G401.6 (cell line): Measurements from ENCODE around the gene MYH7.

ENCODE experiments used
- FAIRE-seq: peaks from 2 replicates; lab custom pipeline; 2012; peaks lifted over from hg19 to GRCh38; lab: Jason Lieb, UNC

MYH7 gene

DNA sequence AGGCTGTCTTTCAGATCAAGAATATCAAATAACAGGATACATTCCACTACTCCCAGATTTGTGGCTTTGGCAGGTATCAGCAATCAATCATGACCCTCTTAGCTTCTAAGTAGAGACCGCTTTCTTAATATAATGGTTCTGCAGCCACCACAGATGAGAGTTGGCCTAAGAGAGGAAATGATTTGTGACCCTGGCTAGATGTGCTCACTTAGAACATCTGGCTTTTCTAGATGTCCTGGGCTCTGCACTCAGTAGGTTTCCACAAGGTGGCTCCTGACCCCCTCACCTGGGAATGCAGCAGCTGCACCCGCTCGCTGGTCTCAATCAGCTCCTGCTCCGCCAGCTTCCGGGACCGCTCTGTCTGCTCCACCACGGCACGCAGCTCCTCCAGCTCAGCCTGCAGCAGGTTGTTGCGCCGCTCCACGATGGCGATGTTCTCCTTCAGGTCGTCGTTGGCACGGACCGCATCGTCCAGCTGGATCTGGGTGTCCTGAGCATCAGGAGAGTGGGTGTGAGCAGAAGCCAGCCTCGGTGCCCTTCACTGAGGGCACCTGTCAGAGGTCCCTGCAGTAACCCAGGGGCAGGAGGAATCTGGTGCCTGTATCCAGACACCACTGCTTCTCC is 49.7 kb downstream of the MYH7 start:
- no peak for FAIRE-seq

DNA sequence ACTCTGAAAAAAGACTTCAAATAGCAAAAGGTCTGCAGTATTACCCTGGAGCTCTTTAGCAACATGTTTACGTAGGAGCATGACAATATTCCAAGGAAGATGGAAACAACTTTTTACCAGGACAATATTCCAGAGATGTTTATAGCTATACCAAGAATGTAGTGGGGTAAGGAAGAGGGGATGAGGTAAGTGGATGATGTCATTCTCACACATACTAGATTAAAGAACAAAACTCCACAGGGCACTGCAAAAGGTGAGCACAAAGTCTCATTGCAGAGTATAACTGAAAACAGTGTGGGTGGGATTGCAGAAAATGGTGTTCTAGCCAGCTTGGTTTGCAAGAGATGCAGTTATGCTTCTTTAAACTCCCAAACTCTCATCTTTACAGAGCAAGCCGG is 50.2 kb downstream of the MYH7 start:
- FAIRE-seq: no peak

DNA sequence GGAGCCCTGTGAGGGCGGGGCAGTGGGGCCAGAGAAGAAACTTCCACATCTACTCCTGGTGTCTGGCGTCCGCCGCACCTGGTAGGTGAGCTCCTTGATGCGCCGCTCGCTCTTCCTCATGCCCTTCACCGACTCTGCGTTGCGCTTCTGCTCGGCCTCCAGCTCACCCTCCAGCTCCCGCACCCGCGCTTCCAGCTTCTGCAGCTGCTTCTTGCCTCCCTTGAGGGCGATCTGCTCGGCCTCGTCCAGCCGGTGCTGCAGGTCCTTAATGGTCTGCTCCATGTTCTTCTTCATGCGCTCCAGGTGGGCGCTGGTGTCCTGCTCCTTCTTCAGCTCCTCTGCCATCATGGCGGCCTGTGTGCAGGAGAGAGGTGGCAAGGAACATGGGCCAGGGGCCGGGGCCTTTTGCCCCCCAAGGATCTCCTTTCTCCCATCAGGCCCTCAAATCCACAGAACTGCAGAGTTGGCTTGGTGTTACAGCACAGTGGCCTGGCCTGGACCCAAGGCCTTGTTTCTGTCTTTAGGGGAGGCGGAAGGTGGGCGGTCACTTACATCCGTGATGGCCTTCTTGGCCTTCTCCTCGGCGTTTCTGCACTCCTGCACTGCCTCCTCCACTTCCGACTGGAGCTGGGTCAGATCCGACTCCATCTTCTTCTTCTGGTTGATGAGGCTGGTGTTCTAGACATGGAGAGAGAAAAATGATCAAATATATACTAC is 50.9 kb downstream of the MYH7 start:
- no peak for FAIRE-seq

DNA sequence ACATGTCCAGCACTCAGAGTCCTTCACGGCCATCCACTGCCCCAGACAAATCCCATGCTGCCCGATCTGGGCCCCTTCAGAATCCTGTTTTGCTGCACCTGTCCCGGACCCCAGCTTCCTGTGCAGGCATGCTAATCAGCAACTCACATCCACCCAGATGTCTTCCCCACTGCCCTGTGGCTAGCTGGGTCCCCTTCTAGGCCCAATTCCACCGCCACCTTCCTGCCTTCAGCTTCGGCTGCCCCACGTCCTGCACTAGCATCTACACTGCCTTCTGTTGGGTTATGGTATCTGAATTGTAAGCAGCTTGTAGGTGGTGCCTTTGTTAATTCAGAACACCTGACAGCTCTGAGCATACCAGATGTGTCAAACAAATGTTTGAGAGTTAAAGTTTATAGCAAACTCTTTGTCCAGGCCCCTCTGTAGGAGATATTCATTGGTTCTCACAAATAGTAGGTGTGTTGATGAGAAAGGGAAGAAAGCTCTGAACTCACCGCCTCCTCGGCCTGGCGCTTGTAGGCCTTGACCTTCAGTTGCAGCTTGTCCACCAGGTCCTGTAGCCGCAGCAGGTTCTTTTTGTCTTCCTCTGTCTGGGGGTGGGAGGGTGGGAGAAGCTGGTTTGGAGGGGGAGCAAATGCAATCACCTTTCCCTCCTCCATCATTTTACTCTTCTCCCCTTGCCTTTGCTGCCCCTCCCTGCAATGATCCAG is 52.6 kb downstream of the MYH7 start:
- no peak for FAIRE-seq

- FAIRE-seq: no peak
Observed at GRCh38 chr14:23382276-23382675, 53.2 kb downstream of the MYH7 start.

DNA sequence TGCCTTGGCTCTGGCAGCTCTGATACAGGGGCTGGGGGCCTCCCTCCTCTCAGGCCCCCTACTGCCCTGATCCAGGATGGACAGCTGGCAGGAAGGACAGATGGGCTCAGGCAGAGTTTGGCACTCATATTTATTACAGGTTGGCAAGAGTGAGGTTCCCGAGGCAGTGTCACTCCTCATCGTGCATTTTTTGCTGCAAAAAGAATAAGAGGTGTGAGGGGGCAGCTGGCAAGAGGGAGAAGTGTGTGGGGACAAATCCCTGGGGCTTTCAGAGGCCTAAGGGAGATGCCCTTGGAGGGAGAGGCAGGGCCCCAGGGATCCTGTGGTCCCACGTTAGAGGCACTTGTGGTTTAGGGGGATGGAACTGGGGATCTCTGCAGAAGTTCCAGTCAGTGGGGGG is 53.6 kb downstream of the MYH7 start:
- FAIRE-seq: no peak

- FAIRE-seq: no peak
Observed at GRCh38 chr14:23380976-23381375, 54.5 kb downstream of the MYH7 start.

- no peak for FAIRE-seq
Observed at GRCh38 chr14:23380197-23380914, 55.1 kb downstream of the MYH7 start.

DNA sequence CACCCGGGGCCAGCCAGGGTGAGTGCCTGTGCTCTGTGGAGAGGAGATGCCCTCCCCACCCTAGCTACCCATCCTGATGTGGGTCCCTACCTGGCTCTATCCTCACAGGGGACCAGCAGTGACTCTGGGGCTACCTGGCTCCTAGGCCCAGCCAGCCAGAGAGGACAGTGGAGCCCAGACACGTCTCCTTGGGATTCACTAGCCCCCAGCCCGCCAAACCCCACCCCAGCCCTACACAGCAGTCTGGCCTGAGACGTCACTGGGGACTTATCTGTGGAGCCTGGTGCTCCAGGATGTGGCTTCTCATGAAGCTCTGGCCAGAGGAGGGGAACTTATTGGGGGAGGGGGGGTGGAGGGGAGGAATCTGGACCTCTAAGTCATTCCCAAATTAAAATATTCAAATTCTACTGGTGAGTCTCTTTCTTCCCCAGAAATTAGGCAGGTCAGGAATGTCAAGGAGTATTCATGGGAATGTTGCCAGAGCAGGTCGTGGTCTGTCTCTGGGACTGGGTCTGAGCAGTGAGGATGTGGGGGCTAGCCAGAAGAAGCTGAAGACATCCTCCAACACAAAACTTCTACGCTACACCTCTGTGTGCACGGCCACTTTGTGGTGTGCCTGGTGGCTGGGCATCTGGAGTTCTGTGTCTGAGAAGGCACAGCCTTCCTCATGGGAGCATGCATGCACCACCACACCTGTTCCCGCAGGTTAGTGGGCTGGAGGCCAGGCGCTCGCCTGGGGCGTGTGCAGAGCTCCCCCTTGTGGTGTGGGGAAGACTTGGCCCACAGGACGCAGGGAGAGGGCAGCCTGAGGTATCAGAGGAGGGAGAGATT is 55.9 kb downstream of the MYH7 start:
- FAIRE-seq: no peak

- no peak for FAIRE-seq
Observed at GRCh38 chr14:23378612-23379220, 56.7 kb downstream of the MYH7 start.

- no peak for FAIRE-seq
Observed at GRCh38 chr14:23377573-23378563, 57.6 kb downstream of the MYH7 start.

GRCh38 chr14:23377198-23377550 is 58.3 kb downstream of the MYH7 start:
- FAIRE-seq: no peak

GRCh38 chr14:23376482-23377197 is 58.8 kb downstream of the MYH7 start, which contains the start of gene CMTM5:
Gene CMTM5, plus strand, starts transcription at chr14:23377046. Its CDS starts 206 bp downstream, at chr14:23377252.
- no peak for FAIRE-seq

GRCh38 chr14:23375527-23376251 is 59.8 kb downstream of the MYH7 start:
- no peak for FAIRE-seq

DNA sequence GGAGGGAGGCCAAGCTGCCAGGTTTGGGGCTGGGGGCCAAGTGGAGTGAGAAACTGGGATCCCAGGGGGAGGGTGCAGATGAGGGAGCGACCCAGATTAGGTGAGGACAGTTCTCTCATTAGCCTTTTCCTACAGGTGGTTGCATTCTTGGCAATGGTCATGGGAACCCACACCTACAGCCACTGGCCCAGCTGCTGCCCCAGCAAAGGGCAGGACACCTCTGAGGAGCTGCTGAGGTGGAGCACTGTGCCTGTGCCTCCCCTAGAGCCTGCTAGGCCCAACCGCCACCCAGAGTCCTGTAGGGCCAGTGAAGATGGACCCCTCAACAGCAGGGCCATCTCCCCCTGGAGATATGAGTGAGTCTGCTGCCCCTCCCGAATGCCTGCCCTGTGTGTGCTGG is 62.4 kb downstream of the MYH7 start:
- no peak for FAIRE-seq

- FAIRE-seq: no peak
Observed at GRCh38 chr14:23372509-23372908, 63.0 kb downstream of the MYH7 start, which contains the start of gene IL25. Gene IL25, plus strand, starts transcription at chr14:23372809.

- no peak for FAIRE-seq
Observed at GRCh38 chr14:23371865-23372264, 63.6 kb downstream of the MYH7 start.

GRCh38 chr14:23370221-23370620 is 65.2 kb downstream of the MYH7 start:
- FAIRE-seq: no peak

GRCh38 chr14:23366426-23366921 is 69.0 kb downstream of the MYH7 start:
- no peak for FAIRE-seq
